T-helper 1 cell treated with Interleukin-12 subunit alpha and Interleukin-12 subunit beta and Interleukin-4 antibody, amounts not matched to agents 30 ng/mL and 1 ng/mL, for 36 hours (primary cell): ENCODE data around the gene LRRC36. TPM values are rescaled to one million over a fixed set of nuclear protein-coding genes. Genes with fewer than 3 reads are reported as not detected.

ENCODE experiments used
- intact Hi-C: fragments of 100-400 bp; cut with micrococcal nuclease; formaldehyde crosslinking; loops from one replicate; pipeline ENCODE4 v1.15.1; 2024
- total RNA-seq: library from RNA; stranded (reverse); gene quantifications from 2 replicates; pipeline ENCODE4 v1.2.3, GENCODE V29; 2022

LRRC36 gene
- total RNA-seq, 1 donor from 2014 or later: not detected

DNA sequence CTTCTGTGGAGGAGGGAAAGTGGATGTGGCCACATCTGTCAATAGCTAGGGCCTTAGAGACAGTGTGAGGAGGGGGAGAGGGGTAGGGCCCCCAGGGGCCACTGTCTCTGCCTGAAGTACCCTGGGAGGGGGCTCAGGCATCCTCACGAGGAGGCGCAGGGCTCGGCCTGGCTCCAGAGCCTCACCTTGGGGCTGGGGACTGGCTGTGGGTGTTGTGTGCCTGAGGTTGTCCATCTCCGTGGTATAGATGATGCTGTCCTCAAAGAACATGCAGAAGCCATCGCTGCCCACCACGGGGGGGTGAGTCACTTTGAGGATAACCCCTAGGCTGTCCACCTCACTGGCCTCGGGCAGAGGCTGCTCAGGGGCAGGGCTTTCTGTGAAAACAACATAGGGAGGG lies 35.2 kb upstream of the LRRC36 start:
- intact Hi-C loops: no loop called here

- intact Hi-C loops: no loop called here
Measured at GRCh38 chr16:67294171-67294757, 32.4 kb upstream of the LRRC36 start.

DNA sequence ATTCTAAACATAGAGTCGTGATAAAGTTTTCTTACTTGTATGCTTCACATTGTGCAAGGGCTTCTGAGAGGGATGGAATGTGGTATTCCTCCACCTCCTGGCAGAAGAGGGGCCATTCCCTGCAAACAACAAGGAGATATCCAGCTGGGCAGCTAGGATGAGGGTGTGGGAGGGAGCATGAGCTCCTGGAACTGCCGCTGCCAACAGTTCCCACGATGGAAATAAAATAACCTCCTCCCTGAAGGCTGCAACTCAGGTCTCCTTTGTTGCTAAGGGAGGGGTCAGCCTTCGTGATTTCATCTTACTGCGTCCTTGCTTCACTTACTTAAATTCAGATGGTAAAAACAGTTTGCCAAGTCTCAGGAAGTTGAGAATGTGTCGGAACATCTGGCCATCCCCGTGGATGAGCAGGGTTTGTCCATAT lies 31.7 kb upstream of the LRRC36 start:
- intact Hi-C loops: no loop called here

DNA sequence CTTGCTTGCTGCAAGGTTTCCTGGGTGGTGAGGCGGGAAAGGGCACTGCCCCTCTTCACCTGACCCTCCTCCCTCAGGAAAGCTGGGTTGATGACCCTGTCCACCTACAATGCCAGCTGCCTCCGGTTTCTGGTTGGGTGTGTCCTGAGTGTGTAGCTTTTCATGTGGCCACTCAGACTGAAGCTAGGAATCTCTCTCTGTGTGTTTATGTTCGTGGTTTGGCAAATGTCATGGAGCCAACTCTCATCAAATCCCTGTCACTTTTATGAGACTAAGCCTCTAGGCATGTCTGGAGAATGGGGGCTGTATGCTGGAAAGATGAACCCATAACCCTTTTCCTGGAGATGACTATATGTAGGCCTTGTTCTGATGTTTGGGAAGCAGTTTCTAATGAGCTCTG lies 30.2 kb upstream of the LRRC36 start:
- intact Hi-C loops: no loop called here

DNA sequence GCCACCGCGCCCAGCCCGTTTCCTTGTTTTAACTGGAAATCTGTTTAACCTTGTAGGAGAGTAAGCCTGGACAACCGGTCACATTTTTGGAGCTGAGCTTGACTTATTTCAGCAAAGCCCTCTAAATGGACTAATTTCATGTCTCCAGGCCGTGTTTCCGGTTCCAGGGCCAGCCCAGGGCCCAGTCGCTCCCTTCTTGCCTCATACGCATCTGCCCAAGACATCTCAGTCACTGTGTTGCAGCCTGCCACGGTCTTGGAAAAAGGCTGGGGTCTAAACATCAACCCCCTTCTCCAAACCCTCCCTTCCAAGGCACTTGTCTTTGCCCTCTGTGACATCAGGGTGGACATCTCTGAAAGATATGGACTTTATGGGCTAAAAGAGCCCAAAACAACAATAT lies 28.3 kb upstream of the LRRC36 start:
- intact Hi-C loops: no loop called here

DNA sequence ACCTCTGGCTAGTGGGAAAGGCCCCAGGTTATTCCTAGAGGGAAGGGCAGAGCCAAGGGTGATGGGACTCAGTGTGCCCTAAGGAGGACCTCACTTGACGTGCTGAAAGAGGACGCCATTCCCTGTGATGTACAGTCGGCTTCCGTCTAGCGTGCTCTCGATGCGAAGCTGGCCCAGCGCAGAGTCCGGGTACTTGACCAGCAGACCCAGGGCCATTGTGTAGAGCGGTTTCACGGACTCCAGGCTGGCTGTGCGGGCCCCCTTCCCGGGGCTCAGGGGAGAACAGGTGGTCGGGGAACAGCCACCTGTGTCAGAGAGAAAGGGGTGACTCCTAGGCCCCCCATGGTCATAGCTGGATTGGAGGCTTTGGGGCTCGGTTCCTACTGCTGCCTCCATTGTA lies 27.3 kb upstream of the LRRC36 start:
- intact Hi-C loops: no loop called here

- intact Hi-C loops: no loop called here
Measured at GRCh38 chr16:67301080-67301782, 25.4 kb upstream of the LRRC36 start.

GRCh38 chr16:67302076-67302475 lies 24.5 kb upstream of the LRRC36 start:
- intact Hi-C loops: no loop called here

- intact Hi-C loops: no loop called here
Measured at GRCh38 chr16:67302970-67303369, 23.6 kb upstream of the LRRC36 start.

DNA sequence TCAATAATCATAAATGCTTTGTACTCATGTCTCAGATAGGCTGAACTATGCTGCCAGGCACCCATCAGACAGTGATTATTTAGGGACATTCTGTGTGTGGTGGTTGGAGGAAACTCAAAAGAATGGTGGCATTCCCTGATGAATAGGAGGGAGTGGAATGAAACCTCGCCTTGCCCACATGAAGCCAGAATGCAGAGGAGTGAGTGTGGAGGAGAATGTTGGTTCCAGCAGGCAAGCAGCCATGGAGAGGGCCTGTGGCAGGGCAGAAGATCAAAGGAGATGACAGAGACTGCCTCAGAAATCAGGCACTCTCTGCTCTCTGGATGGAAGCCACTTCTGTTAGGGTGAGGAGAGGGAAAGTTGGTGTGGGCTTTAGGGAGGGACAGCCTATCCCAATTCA lies 22.6 kb upstream of the LRRC36 start:
- intact Hi-C loops: no loop called here

DNA sequence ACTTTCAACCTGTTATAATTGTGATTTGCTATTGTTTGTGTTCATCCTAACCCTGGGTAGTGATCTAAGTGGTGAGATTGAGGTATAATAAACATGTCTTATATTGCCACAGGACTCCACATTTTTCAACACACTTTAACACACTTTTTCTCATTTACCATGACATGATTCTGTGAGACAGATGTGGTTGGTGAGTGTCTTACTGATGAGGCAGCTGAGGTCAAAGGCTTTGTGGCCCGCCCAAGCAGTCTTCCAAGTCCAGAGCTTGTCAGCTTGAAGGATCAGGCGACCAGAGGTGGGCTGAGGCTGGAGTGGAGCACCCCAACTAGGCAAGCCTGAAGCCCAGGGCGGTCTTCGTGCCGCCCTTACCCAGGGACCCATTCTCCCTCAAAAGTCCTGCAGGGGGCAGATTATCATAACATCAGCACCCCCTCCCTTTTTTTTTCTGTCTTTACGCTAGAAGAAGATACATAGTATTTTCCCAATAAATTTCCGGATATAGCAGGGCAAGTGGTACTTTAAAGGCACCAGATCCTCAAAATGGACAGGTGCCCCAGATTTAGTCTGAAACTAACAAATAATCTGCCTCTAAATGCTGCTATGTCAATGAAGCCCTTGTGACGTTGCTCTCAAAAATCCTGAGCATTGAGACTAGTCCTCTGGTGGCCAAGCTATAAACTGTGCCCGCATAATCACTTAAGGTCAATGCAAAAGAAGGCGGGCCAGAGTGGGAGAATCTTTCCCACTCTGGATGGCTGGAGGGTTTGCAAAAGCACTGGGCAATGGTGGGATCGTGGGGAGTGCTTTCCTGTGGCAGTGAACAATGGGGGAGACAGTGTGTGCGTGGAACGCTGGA lies 21.2 kb upstream of the LRRC36 start:
- intact Hi-C loops: no loop called here

GRCh38 chr16:67310561-67310960 lies 16.1 kb upstream of the LRRC36 start:
- intact Hi-C loops: no loop called here

- intact Hi-C loops: loop anchor here (1.0 kb wide), 3 partner anchors 33 to 120 kb away; partner anchors contain the start of genes E2F4, FHOD1 and PLEKHG4
Measured at GRCh38 chr16:67311607-67312488, 14.8 kb upstream of the LRRC36 start.

- intact Hi-C loops: no loop called here
Measured at GRCh38 chr16:67312719-67313118, 13.9 kb upstream of the LRRC36 start.

DNA sequence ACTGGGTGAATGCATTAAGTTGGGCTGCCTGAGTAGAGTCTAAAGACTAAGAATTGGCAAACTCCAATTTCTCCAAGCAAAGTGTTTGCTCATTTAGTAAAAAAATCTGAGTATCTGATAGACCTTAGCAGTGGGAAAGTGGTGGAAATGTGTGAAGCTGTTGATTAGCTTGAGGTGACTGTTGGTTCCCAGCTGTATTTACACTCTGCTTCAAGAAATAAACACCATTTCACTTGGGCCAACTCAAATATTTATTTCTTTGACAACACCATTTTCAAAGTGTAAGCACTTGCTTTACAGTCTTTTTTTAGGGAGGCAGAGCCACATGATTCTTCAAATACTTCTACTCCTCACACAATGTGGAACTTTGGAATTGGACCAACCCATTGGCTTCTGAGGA lies 8.8 kb upstream of the LRRC36 start:
- intact Hi-C loops: no loop called here

DNA sequence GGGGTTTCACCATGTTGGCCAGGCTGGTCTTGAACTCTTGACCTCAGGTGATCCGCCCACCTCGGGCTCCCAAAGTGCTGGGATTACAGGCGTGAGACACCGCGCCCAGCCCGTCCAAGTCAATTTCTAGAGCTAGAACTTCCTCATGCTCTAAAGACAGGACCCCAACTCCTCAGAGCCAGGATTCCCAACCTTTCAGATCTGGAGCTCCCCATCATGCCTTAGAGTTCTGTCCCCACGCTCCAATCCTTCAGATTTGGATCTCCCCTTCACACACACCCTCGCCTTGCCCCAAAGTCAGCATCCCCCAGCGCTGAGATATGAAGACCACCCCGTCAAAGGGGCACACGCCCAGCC lies 522 bp upstream of the LRRC36 start:
- intact Hi-C loops: no loop called here

DNA sequence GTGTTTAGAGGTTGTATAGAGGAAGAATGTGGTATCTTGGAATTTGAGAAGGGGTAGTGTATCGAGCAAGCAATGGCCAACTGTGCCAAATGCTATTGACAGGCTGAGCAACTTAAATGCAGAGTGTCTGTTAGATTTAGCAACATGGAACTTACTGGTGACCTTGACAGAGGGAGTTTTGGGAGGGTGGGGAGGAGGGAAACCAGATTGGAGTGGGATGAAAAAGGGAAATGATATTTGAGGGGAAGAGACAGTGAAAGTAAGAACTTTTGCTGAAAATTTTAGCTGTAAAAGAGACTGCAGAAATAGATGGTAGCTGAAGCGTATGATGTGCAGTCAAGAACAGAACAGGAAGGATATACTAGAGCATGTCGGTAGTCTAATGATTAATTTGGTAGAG lies 1.1 kb downstream of the LRRC36 start:
- intact Hi-C loops: no loop called here

GRCh38 chr16:67329901-67330300 lies 3.3 kb downstream of the LRRC36 start:
- intact Hi-C loops: no loop called here

DNA sequence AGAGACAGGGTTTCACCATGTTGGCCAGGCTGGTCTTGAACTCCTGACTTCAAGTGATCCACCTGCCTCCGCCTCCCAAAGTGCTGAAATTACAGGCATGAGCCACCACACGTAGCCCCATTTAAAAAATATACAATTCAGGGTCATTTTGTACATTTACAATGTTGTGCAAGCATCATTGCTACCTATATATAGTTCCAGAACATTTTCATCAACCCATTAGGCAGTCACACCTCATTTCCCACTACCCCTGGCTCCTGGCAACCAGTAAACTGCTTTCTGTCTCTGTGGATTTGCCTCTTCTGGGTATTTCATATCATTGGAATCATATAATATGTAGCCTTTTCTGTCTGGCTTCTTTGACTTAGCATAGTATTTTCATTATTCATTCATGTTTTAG lies 6.7 kb downstream of the LRRC36 start:
- intact Hi-C loops: no loop called here

GRCh38 chr16:67336116-67336515 lies 9.5 kb downstream of the LRRC36 start:
- intact Hi-C loops: no loop called here

- intact Hi-C loops: no loop called here
Measured at GRCh38 chr16:67336648-67337047, 10.0 kb downstream of the LRRC36 start.
